ENCODE results near the gene PHYHD1. TPM values are rescaled to one million over a fixed set of nuclear protein-coding genes. Genes with fewer than 3 reads are reported as not detected.

PHYHD1 gene
- total RNA-seq, 1 experiment from 2014 or later = 0.32 TPM

- no TSS peak for BruUV-seq (replicated peaks)
- no peaks in the 10 kb centered on the region for H3K9me2 ChIP-seq (ENCODE audit: insufficient read depth)
- peak overlapping the region; percentile 32 for H3K4me2 ChIP-seq (ENCODE audit: low read length)
- no peaks in the 10 kb centered on the region for H3K27me3 ChIP-seq (ENCODE audit: insufficient read depth, low read length)
- H3K4me1 ChIP-seq (ENCODE audit: control insufficient read depth in 1 of 2, insufficient read depth in 2 of 2, low read length in 2 of 2) = peaks cover 16 to 33% of the 10 kb centered on the region in 2 experiments
- 0 out of 2 replicates have a peak overlapping the region, but pooled peaks have one; percentile 3 for H3K9ac ChIP-seq (ENCODE audit: low read length)
- H3K9me3 ChIP-seq (ENCODE audit: control insufficient read depth in 1 of 2, insufficient read depth in 1 of 2, low read depth in 1 of 2, low read length in 2 of 2) = no peaks in the 10 kb centered on the region
- H3K4me3 ChIP-seq (replicated peaks in 1 of 2; ENCODE audit: low read depth in 1 of 2, low read length in 2 of 2) = no peak overlapping the region
- no peak overlapping the region for H2AFZ ChIP-seq (ENCODE audit: low read depth, low read length, poor library complexity, severe bottlenecking)
- intact Hi-C loops (cut with micrococcal nuclease) = no loop called here
- ChIA-PET CTCF (no interaction called here), POLR2A (no interaction called here), RAD21 (ENCODE audit: low non-redundant PET in 1 of 2, low total read pairs in 2 of 2, uncharacterized antibody in 2 of 2, unreplicated experiment in 2 of 2) (no interaction called here)
- peaks cover under 1 to 3% of the 10 kb centered on the region in 2 experiments; a peak in 2 of 4 replicates for H3K36me3 ChIP-seq (ENCODE audit: control insufficient read depth in 1 of 2, insufficient read depth in 2 of 2, low read length in 2 of 2)
- peaks cover 4% of the 10 kb centered on the region; the same call in 1 of the 2 replicates for H3K79me2 ChIP-seq (ENCODE audit: insufficient read depth, low read length)
- TF ChIP-seq SIN3A (IDR thresholded peaks at IDR 0.05; ENCODE audit: low read depth) (no peak), EGR1 (IDR thresholded peaks at IDR 0.05; ENCODE audit: low read depth) (no peak), RAD21 (IDR thresholded peaks at IDR 0.05; ENCODE audit: low read depth) (no peak), ZFX (IDR thresholded peaks at IDR 0.05) (no peak), ELF1 (IDR thresholded peaks at IDR 0.05; ENCODE audit: borderline replicate concordance, low read depth) (no peak), JUND (IDR thresholded peaks at IDR 0.05) (no peak), POLR2AphosphoS5 (IDR thresholded peaks at IDR 0.05; ENCODE audit: low read depth, low read length) (no peak), EZH2phosphoT487 (IDR thresholded peaks at IDR 0.05; ENCODE audit: borderline replicate concordance) (no peak), EZH2 (IDR thresholded peaks at IDR 0.05) (no peak)
- TF ChIP-seq, protein P1, sequence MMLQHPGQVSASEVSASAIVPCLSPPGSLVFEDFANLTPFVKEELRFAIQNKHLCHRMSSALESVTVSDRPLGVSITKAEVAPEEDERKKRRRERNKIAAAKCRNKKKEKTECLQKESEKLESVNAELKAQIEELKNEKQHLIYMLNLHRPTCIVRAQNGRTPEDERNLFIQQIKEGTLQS (IDR thresholded peaks at IDR 0.05) = no peak
- TF ChIP-seq, protein P2, sequence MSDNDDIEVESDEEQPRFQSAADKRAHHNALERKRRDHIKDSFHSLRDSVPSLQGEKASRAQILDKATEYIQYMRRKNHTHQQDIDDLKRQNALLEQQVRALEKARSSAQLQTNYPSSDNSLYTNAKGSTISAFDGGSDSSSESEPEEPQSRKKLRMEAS (IDR thresholded peaks at IDR 0.05) = no peak
- TF ChIP-seq, protein P3, sequence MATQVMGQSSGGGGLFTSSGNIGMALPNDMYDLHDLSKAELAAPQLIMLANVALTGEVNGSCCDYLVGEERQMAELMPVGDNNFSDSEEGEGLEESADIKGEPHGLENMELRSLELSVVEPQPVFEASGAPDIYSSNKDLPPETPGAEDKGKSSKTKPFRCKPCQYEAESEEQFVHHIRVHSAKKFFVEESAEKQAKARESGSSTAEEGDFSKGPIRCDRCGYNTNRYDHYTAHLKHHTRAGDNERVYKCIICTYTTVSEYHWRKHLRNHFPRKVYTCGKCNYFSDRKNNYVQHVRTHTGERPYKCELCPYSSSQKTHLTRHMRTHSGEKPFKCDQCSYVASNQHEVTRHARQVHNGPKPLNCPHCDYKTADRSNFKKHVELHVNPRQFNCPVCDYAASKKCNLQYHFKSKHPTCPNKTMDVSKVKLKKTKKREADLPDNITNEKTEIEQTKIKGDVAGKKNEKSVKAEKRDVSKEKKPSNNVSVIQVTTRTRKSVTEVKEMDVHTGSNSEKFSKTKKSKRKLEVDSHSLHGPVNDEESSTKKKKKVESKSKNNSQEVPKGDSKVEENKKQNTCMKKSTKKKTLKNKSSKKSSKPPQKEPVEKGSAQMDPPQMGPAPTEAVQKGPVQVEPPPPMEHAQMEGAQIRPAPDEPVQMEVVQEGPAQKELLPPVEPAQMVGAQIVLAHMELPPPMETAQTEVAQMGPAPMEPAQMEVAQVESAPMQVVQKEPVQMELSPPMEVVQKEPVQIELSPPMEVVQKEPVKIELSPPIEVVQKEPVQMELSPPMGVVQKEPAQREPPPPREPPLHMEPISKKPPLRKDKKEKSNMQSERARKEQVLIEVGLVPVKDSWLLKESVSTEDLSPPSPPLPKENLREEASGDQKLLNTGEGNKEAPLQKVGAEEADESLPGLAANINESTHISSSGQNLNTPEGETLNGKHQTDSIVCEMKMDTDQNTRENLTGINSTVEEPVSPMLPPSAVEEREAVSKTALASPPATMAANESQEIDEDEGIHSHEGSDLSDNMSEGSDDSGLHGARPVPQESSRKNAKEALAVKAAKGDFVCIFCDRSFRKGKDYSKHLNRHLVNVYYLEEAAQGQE (IDR thresholded peaks at IDR 0.05; ENCODE audit: low read depth) = no peak
- no peak for DNase-seq (ENCODE audit: low read depth, low spot score)
- H4K20me1 ChIP-seq (ENCODE audit: insufficient read depth) = no peaks in the 10 kb centered on the region
- ATAC-seq = peak; percentile 20
- no peak overlapping the region; the same call in 1 of the 2 replicates for H3K27ac ChIP-seq (ENCODE audit: low read depth, low read length)
Measured at GRCh38 chr9:128902351-128903078, 18.3 kb upstream of the PHYHD1 start.

Measured in HCT116 (cell line).